ENCODE measurements around the gene KNDC1. TPM values are rescaled to one million over a fixed set of nuclear protein-coding genes. Genes with fewer than 3 reads are reported as not detected.
A peak's percentile ranks its signal among the peaks of the same experiment; 100 is the strongest.

KNDC1 gene
- total and polyA plus RNA-seq, 10 of the 15 experiments (the other 5 are each of a cell fraction or from before 2014, with no cell fraction given) = 0.03 to 0.11 (median 0.05) TPM; not detected in 7

GRCh38 chr10:133267829-133268228 is 107.8 kb downstream of the KNDC1 start:
- TF ChIP-seq ZNF384 (IDR thresholded peaks at IDR 0.05; ENCODE audit: borderline replicate concordance, low read depth, low read length) (no peak), EGR1 (IDR thresholded peaks at IDR 0.05; ENCODE audit: borderline replicate concordance in 1 of 2, low read depth in 2 of 2, low read length in 2 of 2) (no peak), HDGF (IDR thresholded peaks at IDR 0.05) (no peak), STAT3 (IDR thresholded peaks at IDR 0.05; ENCODE audit: low read depth, low read length) (no peak), LARP7 (IDR thresholded peaks at IDR 0.05) (no peak), SIX5 (IDR thresholded peaks at IDR 0.05; ENCODE audit: low read depth, low read length, severe bottlenecking) (no peak), CBX5 (IDR thresholded peaks at IDR 0.05; ENCODE audit: low read depth) (no peak), WRNIP1 (IDR thresholded peaks at IDR 0.05; ENCODE audit: borderline replicate concordance, low read depth, low read length) (no peak), ASH2L (IDR thresholded peaks at IDR 0.05; ENCODE audit: borderline replicate concordance, low read depth) (no peak)
- intact Hi-C loops (cut with micrococcal nuclease; ENCODE audit: unreplicated experiment) = no loop called here
- H3K27me3 ChIP-seq (replicated peaks in 1 of 2; ENCODE audit: control insufficient read depth in 2 of 2, insufficient read depth in 2 of 2, low read length in 1 of 2) = no peaks in the 10 kb centered on the region
- ChIA-PET POLR2A (no interaction called here), CTCF (no interaction called here), SMC1A (ENCODE audit: uncharacterized antibody, unreplicated experiment) (no interaction called here), RAD21 (ENCODE audit: unreplicated experiment) (no interaction called here)
- 94% methylated on average over 18 of the region's 22 CpGs for WGBS (ENCODE audit: insufficient coverage, insufficient replicate concordance, low lambda C conversion rate, missing lambda C conversion rate)
- no peak overlapping the region for H3K4me3 ChIP-seq
- H2AFZ ChIP-seq (ENCODE audit: control insufficient read depth, low read depth, low read length) = no peak overlapping the region
- FAIRE-seq = no peak
- no peaks in the 10 kb centered on the region for H3K4me1 ChIP-seq (ENCODE audit: control insufficient read depth, insufficient read depth, low read length)
- H3K36me3 ChIP-seq (ENCODE audit: control insufficient read depth in 2 of 2, insufficient read depth in 2 of 2, low read length in 1 of 2) = peaks cover 10 to 30% of the 10 kb centered on the region in 2 experiments
- DNase-seq (ENCODE audit: low read depth, low spot score) = no peak
- H3K27ac ChIP-seq (ENCODE audit: control insufficient read depth, insufficient read depth) = no peak overlapping the region
- no peak for ATAC-seq
- no peak overlapping the region for H3K4me2 ChIP-seq (ENCODE audit: control insufficient read depth, insufficient read depth)
- no peaks in the 10 kb centered on the region for H3K79me2 ChIP-seq (ENCODE audit: control insufficient read depth, insufficient read depth, low read length)
- BruUV-seq (replicated peaks) = no TSS peak
- no peaks in the 10 kb centered on the region for H4K20me1 ChIP-seq (ENCODE audit: control insufficient read depth, insufficient read depth)
- no peaks in the 10 kb centered on the region for H3K9me3 ChIP-seq (replicated peaks; ENCODE audit: control insufficient read depth, insufficient read depth, low read length)
- in situ Hi-C loops (cut with MboI) = no loop called here
- no peak overlapping the region for H3K9ac ChIP-seq (ENCODE audit: control insufficient read depth, insufficient read depth, low read length)

GRCh38 chr10:133268532-133268931 is 108.5 kb downstream of the KNDC1 start:
- no peaks in the 10 kb centered on the region for H3K27me3 ChIP-seq (replicated peaks in 1 of 2; ENCODE audit: control insufficient read depth in 2 of 2, insufficient read depth in 2 of 2, low read length in 1 of 2)
- RAD21 ChIA-PET (ENCODE audit: unreplicated experiment) = no interaction called here
- H3K9me3 ChIP-seq (replicated peaks; ENCODE audit: control insufficient read depth, insufficient read depth, low read length) = no peaks in the 10 kb centered on the region
- FAIRE-seq = no peak
- no peaks in the 10 kb centered on the region for H4K20me1 ChIP-seq (ENCODE audit: control insufficient read depth, insufficient read depth)
- peaks cover 10 to 35% of the 10 kb centered on the region in 2 experiments for H3K36me3 ChIP-seq (ENCODE audit: control insufficient read depth in 2 of 2, insufficient read depth in 2 of 2, low read length in 1 of 2)
- BruUV-seq (replicated peaks) = no TSS peak
- H3K9ac ChIP-seq (ENCODE audit: control insufficient read depth, insufficient read depth, low read length) = no peak overlapping the region
- POLR2A ChIA-PET = no interaction called here
- CTCF ChIA-PET = no interaction called here
- TF ChIP-seq POLR2A (IDR thresholded peaks at IDR 0.05; ENCODE audit: low read depth, low read length) = 0 out of 2 replicates have a peak, but pooled peaks have one; percentile 9
- TF ChIP-seq IKZF2 (IDR thresholded peaks at IDR 0.05) = no peak
- H3K4me3 ChIP-seq = no peak overlapping the region
- in situ Hi-C loops (cut with MboI) = no loop called here
- DNase-seq (ENCODE audit: low read depth, low spot score) = no peak
- no peak overlapping the region for H3K4me2 ChIP-seq (ENCODE audit: control insufficient read depth, insufficient read depth)
- no peak overlapping the region for H3K27ac ChIP-seq (ENCODE audit: control insufficient read depth, insufficient read depth)
- no peaks in the 10 kb centered on the region; the same call in 1 of the 2 replicates for H3K79me2 ChIP-seq (ENCODE audit: control insufficient read depth, insufficient read depth, low read length)
- WGBS (ENCODE audit: insufficient coverage, insufficient replicate concordance, low lambda C conversion rate, missing lambda C conversion rate) = 97% methylated on average over 21 of the region's 22 CpGs
- intact Hi-C loops (cut with micrococcal nuclease; ENCODE audit: unreplicated experiment) = no loop called here
- no peak overlapping the region for H2AFZ ChIP-seq (ENCODE audit: control insufficient read depth, low read depth, low read length)
- no peaks in the 10 kb centered on the region for H3K4me1 ChIP-seq (ENCODE audit: control insufficient read depth, insufficient read depth, low read length)
- ATAC-seq = no peak
- SMC1A ChIA-PET (ENCODE audit: uncharacterized antibody, unreplicated experiment) = no interaction called here
